GM10847 (cell line): ENCODE results near the gene RBM38.

Experiments
- POLR2A ChIP-seq: IDR thresholded peaks from 2 replicates; pipeline ENCODE4 v1.6.1; 2011; ENCODE audit not compliant: insufficient read length; ENCODE audit errors: extremely low read depth

Gene RBM38

DNA sequence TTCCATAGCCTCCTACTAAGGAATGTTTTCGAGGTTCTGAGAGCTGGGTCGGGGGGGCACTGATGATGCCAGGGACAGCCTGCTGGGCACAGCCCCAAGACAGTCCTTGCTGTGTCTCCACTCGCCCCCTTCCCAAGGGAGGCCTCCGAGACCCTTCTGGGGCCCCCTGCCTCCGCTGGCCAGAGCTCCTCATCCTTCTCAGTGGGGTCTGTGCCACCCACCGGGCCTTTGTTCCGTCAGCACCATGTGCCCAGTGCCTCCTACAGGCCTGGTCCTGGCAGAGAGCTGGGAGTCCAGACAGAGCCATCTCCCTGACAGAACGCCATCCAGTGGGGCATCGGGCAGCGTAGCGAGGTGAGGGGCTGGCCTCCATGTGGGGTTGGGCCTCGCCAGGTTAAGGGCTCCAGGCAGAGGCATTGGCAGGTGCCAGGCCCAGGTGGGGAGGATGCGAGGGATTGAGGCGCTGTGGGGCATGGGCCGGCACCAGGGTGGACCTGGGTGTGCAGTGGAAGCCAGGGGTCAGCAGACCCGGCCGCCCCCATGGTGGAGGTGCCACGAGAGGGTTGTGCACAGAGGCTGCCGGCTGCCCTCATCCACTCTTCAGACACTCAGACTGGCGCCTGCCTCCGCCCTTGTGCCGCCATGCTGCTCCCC is 13.3 kb downstream of the RBM38 start:
- TF ChIP-seq POLR2A: no peak

- TF ChIP-seq POLR2A: no peak
Measured at GRCh38 chr20:57405236-57406016, 14.2 kb downstream of the RBM38 start.

- TF ChIP-seq POLR2A: no peak
Measured at GRCh38 chr20:57407541-57407956, 16.4 kb downstream of the RBM38 start.

GRCh38 chr20:57408131-57408530 is 16.9 kb downstream of the RBM38 start:
- TF ChIP-seq POLR2A: no peak

GRCh38 chr20:57408536-57409233 is 17.5 kb downstream of the RBM38 start:
- no peak for TF ChIP-seq POLR2A

DNA sequence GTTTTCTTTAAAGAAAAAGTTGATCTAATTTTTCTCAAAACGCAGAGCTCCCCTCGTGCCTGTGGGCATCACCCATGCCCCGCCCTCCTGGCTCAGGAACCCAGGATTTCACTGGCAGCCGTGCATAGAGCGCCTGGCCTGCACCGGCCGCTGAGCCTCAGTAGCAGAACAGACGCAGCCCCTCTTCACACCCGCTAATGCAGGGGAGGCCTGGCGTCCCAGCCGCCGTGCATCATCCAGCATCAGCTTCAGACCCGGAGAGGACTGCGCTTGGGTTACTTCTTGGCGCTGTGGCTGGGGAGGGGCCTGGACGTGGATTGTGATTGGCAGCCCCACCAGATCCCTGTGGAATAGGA is 18.1 kb downstream of the RBM38 start:
- no peak for TF ChIP-seq POLR2A

- TF ChIP-seq POLR2A: peak; percentile 9
Measured at GRCh38 chr20:57409672-57410397, 18.6 kb downstream of the RBM38 start.

GRCh38 chr20:57410398-57410920 is 19.3 kb downstream of the RBM38 start:
- TF ChIP-seq POLR2A: no peak

DNA sequence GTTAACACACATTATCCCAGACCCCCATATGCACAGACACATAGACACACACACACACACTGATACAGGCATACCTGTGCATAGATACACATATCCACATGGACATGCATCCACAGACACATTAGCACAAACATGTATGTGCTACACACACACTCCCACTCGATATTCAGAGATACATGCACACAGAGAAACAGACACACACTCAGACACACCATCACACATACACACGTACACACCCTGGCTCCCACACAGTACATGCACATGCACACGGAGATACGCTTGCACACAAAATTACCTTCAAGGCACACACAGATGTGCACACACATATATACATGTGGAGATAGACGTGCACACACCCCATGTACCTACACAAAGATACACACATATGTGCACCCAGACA is 19.7 kb downstream of the RBM38 start:
- TF ChIP-seq POLR2A: no peak

GRCh38 chr20:57411406-57412283 is 20.4 kb downstream of the RBM38 start:
- no peak for TF ChIP-seq POLR2A

DNA sequence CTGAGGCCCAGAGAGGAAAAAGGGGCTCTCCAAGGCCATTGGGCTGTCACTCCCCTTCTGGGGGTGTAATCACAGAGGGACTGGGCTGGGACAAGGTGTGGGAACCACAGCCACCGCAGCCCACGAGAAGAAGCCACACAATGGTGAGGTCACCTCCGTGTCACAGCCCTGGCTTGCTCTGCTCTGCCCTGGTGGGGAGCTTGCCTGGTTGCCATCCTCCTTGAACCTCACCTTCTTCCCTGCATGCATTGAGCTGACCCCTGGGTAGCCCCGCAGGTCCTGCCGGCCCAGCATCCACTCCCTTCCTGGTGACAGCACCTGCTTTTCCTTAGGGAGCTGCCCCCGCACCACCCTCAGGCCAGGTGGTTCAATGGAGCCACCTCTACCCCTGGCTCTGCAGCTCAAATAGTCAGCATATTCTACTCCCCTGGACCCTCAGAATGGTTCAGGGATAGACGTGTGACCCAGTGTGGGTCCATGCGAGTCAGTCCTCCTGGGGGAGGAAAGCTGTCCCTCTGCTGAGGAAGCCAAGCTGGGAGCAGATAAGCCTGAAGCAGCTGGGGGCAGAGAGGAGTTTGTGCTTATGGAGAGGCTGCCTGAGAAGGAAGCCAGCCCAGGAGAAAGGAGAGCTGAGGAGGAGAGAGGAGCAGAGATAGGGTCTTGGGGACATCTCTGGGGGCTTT is 21.3 kb downstream of the RBM38 start:
- TF ChIP-seq POLR2A: no peak

DNA sequence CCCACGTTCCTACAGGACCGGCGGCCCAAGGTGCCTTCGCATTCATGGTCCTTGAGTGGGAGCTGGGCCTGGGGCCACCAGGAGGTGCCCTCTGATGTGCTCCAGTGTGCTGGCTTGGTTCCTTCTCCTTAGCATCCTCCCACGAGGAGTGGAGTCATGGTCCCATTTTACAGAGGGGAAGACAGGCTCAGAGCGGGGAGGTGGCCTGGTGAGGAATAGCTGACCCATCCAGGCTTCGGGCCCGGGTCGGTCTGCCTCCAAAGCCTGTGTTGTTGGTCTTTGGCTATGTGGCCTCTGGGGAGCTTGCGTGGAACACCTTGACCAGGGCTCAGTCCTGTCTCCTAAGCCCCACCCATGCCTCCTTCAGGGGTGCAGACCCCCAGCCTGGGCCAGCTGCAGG is 22.8 kb downstream of the RBM38 start:
- TF ChIP-seq POLR2A: no peak

- no peak for TF ChIP-seq POLR2A
Measured at GRCh38 chr20:57414867-57415592, 23.8 kb downstream of the RBM38 start.
